Measurements from ENCODE around the gene PTRHD1. TPM values are rescaled to one million over a fixed set of nuclear protein-coding genes. Genes with fewer than 3 reads are reported as not detected.

Gene PTRHD1, protein sequence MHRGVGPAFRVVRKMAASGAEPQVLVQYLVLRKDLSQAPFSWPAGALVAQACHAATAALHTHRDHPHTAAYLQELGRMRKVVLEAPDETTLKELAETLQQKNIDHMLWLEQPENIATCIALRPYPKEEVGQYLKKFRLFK
- total RNA-seq (2022; extraction: Qiagen RNA extraction; ENCODE audit: low read depth), result 50.1 to 68.6 TPM (median 63.8 TPM) in 5 replicates

DNA sequence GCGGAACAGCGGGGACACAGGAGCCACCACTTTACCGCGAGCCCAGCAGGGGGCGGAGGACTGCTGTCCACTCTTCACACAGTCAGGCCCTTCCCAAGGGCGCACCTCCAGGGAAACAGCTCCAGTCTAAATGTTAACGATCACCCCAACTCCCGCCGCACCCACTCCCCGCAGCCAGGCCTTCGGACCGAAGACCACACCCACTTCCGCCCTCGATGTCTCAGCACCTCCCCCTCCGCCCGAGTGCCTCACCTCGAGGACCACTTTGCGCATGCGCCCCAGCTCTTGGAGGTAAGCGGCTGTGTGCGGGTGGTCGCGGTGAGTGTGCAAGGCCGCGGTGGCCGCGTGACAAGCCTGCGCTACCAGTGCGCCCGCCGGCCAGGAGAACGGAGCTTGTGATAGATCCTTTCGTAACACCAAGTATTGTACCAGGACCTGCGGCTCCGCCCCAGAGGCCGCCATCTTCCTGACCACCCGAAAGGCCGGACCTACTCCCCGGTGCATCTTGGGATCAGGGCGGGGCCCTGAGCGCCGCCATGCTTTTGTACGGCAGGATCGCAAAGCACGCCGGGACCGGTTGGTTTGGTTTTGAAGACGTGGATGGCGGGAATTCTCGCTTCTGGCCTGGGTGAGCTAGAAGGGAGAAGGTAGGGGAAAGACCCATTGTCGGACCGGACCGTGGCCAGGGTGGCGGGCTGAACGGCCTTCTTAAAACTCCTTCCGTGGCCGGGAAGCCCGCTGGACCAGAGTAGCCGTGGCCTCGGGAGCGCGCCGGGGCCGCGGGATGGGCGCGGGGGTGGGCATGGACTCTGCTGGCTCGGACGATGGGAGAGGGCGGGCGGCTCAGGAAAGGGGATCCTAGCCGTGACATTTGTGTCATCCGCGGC, at the start of gene PTRHD1, which contains the start of gene CENPO:
PTRHD1 (minus strand) TSS at position 518 of the 887 bp plus-strand sequence; CDS start at position 504, 14 bp downstream.
CENPO (plus strand) TSS at position 552 of the 887 bp plus-strand sequence. CDS start 495 bp downstream, outside the sequence.

Other genes starting within 250 kb of the PTRHD1 start
- 43.2 to 47.3 TPM (median 46.0 TPM) in 5 replicates for gene CENPO, start within 50 bp of the PTRHD1 start, total RNA-seq (2022; extraction: Qiagen RNA extraction; ENCODE audit: low read depth)
- gene ADCY3, start 126.8 kb upstream of the PTRHD1 start, total RNA-seq (2022; extraction: Qiagen RNA extraction; ENCODE audit: low read depth), result 71.4 to 87.6 TPM (median 77.4 TPM) in 5 replicates
- gene DNAJC27, start 178.6 kb upstream of the PTRHD1 start, total RNA-seq (2022; extraction: Qiagen RNA extraction; ENCODE audit: low read depth), result 1.5 to 2.8 TPM (median 2.2 TPM) in 5 replicates
- gene EFR3B, start 248.7 kb upstream of the PTRHD1 start, total RNA-seq (2022; extraction: Qiagen RNA extraction; ENCODE audit: low read depth), result 11.3 to 13.7 TPM (median 12.3 TPM) in 5 replicates

Data from A549 treated with GW870086 at 1 μM for 4 hours (cell line).